HG03442 (cell line): ENCODE measurements around the gene RPS16.

ENCODE experiments used
- ATAC-seq: cut with Tn5 transposase; IDR thresholded peaks from one replicate; pipeline ENCODE4 v1.9.1; 2021; ENCODE audit warnings: mild to moderate bottlenecking, moderate library complexity; ENCODE audit not compliant: unreplicated experiment

The RPS16 gene

DNA sequence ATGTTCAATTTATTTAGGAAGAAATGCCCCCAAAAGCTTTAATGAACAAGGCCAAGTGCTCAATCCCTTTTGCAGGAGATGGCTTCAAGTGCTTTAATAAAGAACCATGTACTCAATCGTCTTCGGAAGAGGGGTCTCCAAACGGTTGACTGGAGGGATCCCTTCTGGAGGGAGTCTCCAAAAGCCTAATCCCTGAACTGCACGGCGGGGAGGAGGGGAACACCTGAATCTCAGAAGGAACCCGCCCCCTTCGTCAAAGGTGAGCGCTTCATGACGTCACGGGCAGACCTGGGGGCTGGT is 45.3 kb downstream of the RPS16 start:
- ATAC-seq = no peak

GRCh38 chr19:39389631-39390414 is 45.9 kb downstream of the RPS16 start:
- no peak for ATAC-seq

DNA sequence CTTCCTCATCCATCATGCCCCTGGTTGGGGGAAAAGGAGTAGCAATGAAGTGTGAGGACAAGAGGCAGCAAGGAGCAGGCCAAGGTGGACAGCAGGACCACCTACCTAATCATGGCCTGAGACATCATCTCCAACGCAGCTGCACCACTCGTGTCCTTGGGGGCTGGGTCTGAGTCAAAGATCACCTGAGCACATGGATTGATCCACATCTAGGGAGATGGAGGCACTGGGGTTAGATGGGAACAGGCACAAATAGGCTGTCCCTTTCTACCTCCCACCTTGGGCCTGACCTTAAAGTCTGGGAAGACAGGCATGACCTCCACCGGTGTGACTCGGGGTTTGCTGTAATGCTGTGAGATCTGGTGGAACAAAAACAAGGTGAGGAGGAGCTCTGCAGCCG is 47.1 kb downstream of the RPS16 start:
- no peak for ATAC-seq

- ATAC-seq = no peak
Measured at GRCh38 chr19:39386557-39386956, 49.2 kb downstream of the RPS16 start.

DNA sequence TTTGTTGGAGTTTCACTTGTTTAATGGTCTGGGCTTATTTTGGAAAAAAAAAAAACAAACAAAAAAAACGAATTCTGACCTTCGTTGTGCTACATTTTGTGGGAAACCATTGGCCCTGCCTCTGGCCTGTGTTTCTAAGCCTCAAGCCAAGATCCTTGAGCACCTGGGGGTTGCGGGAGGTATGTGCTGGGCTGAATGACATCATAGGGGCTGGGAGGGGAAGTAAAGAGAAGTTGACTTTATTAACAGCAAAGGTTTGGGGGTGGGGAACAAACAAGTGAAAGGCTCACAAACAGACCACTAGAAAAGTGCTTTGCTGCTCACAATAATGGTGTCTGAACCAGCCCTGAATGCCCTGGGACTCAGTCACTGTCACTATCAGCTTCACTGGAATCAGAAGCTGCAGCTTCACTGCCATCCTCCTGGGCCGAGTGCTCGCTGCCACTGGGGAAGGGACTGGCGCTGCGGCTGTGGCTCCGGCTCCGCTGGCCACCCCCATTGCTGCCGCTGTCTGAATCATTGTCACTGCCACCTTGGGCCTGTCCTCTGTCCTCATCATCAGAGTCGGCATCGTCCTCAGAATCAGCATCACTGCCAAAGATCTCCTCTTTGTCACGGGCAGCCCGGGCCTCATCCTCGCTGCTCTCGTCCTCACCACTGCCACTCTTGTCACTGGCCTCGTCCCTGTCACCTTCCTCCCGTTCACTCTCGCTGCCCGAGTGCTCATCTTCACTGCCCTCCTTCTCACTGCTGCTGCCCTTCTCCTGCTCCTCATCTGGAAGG is 49.9 kb downstream of the RPS16 start:
- ATAC-seq = no peak

- ATAC-seq = no peak
Measured at GRCh38 chr19:39384839-39385568, 50.7 kb downstream of the RPS16 start.
